Measurements from ENCODE around the gene PDCL2.
A peak's percentile ranks its signal among the peaks of the same experiment; 100 is the strongest.
"Not testable (repeated sequence)": the region's sequence is repeated elsewhere in the genome, so short reads cannot be mapped to it uniquely, and the experiment has no call there.

PDCL2 gene

DNA sequence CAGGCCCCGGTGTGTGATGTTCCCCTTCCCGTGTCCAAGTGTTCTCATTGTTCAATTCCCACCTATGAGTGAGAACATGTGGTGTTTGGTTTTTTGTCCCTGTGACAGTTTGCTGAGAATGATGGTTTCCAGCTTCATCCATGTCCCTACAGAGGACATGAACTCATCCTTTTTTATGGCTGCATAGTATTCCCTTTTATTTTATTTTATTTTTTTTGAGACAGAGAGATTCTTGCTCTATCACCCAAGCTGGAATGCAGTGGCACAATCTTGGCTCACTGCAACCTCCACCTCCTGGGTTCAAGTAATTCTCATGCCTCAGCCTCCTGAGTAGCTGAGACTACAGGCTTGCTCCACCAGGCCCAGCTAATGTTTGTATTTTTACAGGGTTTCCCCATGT, 9.3 kb downstream of the PDCL2 start:
- DNase-seq = not testable (repeated sequence)

GRCh38 chr4:55578341-55579010, 13.6 kb downstream of the PDCL2 start:
- DNase-seq = peak; percentile 66

GRCh38 chr4:55575513-55575912, 16.5 kb downstream of the PDCL2 start:
- DNase-seq = no peak

GRCh38 chr4:55574252-55574651, 17.8 kb downstream of the PDCL2 start:
- peak; percentile 63 for DNase-seq

- DNase-seq = peak; percentile 79
Measured at GRCh38 chr4:55571806-55572205, 20.2 kb downstream of the PDCL2 start.

DNA sequence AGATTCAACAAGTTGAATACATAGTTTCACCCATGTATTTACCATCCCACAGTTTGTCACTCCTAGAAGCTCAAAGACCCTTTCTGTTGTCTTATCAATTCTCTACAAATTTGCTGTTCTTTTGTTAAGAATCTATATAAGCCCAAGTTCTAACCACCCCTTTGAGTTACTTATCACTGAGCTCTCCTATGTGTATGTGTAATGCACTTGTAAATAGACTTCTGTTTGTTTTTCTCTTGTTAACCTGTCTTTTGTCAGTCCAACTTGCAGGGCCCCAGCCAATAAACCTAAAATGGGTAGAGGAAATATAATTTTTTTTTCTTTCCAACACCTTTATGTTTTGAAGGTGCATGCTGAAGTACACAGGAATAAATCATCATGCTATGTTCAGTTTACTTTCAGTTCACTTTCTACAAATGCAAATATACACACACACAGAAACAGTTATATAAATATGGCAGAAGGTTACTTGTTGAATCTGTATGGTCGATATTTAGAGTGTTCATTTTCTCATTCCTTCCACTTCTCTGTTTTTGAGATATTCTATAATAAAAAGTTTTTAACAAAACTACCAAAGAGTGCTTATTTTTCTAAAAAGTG, 23.0 kb downstream of the PDCL2 start:
- no peak for DNase-seq

- peak; percentile 87 for DNase-seq
Measured at GRCh38 chr4:55561889-55562288, 30.2 kb downstream of the PDCL2 start.

GRCh38 chr4:55560096-55560495, 31.9 kb downstream of the PDCL2 start:
- DNase-seq = no peak

DNA sequence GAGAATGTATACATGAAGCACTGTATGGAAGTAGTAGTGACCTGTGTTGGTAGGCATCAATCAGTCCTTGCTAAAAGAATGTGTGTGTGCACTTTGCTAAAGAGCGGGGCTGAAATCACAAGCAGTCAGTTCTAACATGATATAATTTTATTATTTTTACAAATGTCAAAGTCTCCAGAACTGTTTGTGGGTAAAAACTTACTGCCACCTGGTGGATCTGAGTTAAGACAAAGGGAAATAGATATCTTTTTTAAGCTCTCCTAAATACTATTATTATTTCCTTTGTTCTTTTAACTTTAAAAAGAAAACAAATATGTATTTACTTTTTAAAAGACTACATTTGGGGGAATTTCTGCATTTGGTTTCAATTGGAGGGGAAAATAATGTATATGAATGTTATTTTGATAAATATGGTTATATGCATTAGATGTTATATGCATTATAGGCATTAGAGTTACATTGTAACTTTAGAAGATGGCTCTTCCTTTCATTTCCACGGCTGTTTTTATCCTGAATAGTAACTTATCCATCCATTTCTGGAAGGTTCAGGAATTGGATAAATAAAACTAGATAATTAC, 37.5 kb downstream of the PDCL2 start:
- no peak for DNase-seq

DNA sequence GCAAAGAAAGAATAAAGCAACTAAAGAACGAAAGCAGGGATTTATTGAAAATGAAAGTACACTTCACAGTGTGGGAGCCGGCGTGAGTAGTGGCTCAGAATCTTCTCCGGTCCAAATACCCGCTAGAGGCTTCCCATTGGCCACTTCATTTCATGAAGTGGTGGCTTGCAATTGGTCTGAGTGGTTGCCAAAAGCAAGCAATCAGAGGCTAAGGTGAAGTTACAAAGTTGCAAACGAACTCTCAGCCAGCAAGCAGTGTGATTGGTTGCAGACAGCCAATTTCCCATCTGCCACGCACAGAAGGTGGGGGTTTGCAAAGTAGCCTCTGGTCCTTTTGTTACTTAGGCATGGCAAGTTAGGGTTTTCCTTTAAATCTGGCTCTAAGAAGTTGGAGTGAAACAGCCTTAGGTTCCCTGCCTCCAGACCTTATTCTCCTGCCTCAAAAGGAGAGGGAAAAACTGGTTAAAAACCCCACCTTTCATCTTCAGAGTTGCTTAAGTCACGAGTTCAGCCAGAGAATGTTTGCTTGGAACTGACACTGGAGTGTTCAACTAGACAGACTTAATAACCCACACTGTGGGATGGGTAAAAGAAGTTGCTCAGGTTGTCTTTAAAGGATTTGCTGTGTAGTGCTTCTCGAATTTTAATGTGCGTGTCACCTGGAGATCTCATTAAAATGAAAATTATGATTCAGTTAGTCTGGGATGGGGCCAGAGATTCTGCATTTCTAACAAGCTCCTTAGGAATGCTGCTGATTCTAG, 38.4 kb downstream of the PDCL2 start:
- no peak for DNase-seq

DNA sequence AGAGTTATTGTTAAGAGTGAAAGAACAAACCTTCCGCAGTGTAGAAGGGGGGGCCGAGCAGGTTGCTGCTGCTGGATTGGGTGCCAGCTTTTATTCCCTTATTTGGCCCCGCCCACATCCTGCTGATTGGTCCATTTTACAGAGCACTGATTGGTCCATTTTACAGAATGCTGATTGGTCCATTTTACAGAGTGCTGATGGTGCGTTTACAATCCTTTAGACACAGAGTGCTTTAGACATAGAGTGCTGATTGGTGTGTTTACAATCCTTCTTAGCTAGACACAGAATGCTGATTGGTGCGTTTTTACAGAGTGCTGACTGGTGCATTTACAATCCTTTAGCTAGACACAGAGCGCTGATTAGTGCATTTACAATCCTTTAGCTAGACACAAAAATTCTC, 40.1 kb downstream of the PDCL2 start:
- not testable (repeated sequence) for DNase-seq

DNA sequence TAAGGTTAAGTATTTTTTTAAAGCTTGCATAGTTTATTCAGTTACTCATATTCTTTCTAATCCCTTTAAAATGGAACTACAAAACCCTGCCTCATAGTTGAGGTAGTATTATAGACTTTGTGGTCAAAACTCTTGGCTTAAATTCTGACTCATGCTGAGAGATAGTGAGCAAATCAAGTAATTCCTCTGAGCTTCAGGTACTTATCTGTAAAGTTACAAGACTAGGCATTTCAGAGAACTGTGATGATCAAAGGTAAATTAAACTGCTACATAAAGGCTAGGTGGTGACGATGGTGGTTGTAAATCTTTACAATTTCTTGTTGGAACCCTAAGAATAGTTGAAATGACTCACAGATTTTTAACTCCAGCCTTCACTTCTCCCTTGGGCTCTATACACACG, 42.2 kb downstream of the PDCL2 start:
- DNase-seq = no peak

DNA sequence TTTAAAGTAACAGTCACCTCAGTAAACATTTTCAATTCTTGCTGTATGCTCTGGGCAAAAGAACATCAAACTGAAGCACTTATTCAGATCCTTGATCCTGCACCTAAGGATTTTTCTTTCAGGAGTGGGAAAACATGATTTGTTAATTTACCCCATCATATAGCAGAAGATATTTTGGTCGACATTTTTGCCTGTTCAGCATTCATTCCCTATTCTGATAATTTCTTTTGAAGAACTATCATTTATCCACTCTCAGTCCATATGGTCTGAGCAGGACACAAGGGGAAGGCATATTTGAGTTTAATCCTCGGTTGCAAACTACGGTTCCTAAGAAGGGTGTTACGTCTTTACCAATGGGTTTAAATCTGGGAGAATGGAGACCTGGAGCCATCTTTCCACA, 44.1 kb downstream of the PDCL2 start:
- no peak for DNase-seq

DNA sequence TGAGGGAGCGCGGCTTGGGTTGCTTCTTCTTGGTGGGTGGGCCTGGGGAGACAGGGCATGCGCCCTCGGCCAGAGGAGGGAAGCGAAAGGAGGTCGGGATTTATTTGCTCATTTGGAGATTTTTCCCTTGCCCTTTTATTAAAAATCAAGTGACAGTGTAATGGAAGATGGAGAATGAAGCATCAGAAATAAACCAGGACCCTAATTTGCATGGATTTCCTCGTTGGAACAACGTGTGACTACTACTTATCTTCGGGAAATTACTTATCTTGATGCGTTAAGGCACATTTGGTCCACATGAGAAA, 44.6 kb downstream of the PDCL2 start:
- DNase-seq = peak; percentile 39

- DNase-seq = peak; percentile 81
Measured at GRCh38 chr4:55546756-55547465, 45.1 kb downstream of the PDCL2 start, which contains the start of gene CLOCK. CLOCK (minus strand) TSS chr4:55546909; CDS start chr4:55482785, 64,124 bp downstream.

DNA sequence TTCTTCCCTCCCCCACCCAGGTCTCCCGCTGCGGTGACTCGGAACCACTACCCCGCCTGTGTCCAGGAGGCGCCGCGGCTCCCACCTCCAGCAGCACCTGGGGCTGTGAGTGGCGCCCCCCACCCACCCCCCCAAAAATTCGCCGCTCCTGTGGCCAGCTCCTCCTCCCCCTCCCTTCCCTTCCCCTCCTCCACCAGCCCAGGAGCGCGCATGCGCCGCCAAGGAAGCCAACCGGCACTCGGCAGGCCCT, 45.6 kb downstream of the PDCL2 start:
- no peak for DNase-seq

- peak; percentile 83 for DNase-seq
Measured at GRCh38 chr4:55545641-55546505, 46.2 kb downstream of the PDCL2 start.

DNA sequence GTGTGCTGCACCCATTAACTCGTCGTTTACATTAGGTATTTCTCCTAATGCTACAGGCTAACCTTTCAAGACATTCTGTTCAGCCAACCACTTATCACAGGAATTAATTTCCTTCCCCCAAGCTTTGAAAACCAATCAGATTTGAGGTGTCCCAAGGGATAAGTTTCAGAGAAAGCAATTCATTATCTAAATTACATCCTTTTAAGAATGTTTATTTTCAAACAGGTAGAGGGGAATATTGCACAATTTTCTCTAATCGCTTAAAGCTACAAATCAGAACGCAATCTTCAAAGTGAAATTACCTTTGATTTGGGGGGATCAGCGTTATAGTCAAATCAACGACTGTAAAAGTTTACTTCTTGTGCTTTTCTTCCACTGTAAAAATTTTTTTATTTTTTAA, 46.9 kb downstream of the PDCL2 start:
- no peak for DNase-seq

DNA sequence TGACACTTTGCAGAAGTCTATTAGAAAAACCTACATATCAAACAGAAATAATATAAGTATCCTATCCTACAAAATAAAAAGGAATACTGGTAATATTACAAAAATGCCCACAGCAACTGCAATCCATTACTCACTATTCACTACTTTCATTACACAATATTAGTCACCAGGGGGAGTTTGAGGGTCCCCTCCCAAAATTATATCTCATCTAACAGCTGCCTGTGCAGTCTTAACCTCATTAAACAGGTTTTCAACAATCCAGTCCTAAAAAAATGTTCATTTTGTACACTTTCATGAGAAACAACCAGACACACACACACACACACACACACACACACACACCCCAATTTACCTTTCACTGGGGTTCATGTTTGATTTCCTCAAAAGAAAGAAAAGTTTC, 48.2 kb downstream of the PDCL2 start:
- DNase-seq = no peak

DNA sequence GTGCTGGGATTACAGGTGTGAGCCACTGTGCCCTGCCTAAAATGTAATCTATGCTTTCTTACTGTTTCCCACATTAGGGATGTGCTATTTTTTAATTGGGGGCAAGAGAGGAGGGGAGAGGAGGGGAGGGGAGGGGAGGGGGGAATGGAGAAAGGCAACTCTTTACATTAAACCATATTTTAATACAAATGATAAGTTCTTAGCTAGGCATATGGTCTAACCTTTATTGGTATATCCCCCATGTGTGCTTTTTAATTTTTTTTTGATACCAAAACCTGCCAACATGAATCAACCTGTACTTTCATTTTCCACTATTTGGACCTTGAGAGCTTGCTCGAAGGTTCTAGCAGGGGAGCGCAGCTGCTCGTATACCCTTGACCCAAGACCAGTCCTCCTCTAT, 51.8 kb downstream of the PDCL2 start:
- DNase-seq = no peak

GRCh38 chr4:55539658-55540057, 52.4 kb downstream of the PDCL2 start:
- DNase-seq = no peak

- DNase-seq = no peak
Measured at GRCh38 chr4:55538531-55538930, 53.5 kb downstream of the PDCL2 start.

DNA sequence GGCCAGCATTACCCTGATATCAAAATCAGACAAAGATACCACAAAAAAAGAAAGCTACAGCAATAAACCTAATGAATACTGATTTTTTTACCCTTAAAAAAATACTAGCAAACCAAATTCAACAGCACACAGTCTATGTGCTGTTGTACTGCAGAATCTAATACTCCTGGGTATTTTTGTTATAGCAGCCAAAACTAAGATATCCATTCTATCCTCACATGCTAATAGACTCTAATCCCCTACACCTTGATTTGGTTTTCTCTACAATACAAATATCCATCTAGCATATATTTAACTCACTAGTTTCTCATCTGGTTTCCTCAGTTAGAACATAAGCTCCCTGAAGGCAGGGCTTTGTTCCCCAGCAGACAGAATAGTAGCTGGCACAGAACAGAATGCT, 57.7 kb downstream of the PDCL2 start:
- DNase-seq = no peak
